Neural progenitor cell (in vitro differentiated cells): ENCODE data around the gene PRSS3. TPM values are rescaled to one million over a fixed set of nuclear protein-coding genes. Genes with fewer than 3 reads are reported as not detected.
A peak's percentile ranks its signal among the peaks of the same experiment; 100 is the strongest.

Experiments
- DNase-seq: peaks from one replicate; pipeline ENCODE4 v3.0.0-alpha.2; 2016; ENCODE audit warnings: low spot score
- H2AFZ ChIP-seq: fragments of 200-600 bp; sonication (generic); replicated peaks from 2 replicates; pipeline ENCODE4 v1.6.1; 2016; ENCODE audit warnings: antibody characterized with exemption
- H3F3A ChIP-seq: fragments of 200-600 bp; sonication (generic); 2 replicates; pipeline ENCODE4 v1.6.1; 2016; ENCODE audit warnings: antibody characterized with exemption, low read depth
- H3K27ac ChIP-seq: fragments of 200-600 bp; sonication (generic); 2 replicates; pipeline ENCODE4 v1.5.1; 2016; ENCODE audit warnings: mild to moderate bottlenecking
- H3K27me3 ChIP-seq: fragments of 200-600 bp; sonication (generic); 2 replicates; pipeline ENCODE4 v1.6.1; 2016; ENCODE audit warnings: mild to moderate bottlenecking, moderate library complexity
- H3K36me3 ChIP-seq: fragments of 200-600 bp; sonication (generic); 2 replicates; pipeline ENCODE4 v1.5.1; 2016
- H3K4me1 ChIP-seq: fragments of 200-600 bp; sonication (generic); 2 replicates; pipeline ENCODE4 v1.6.1; 2016; ENCODE audit warnings: mixed run types
- H3K4me2 ChIP-seq: fragments of 200-600 bp; sonication (generic); 2 replicates; pipeline ENCODE4 v1.6.1; 2016
- H3K4me3 ChIP-seq: fragments of 200-600 bp; sonication (generic); 2 replicates; pipeline ENCODE4 v1.5.1; 2016
- H3K79me2 ChIP-seq: fragments of 200-600 bp; sonication (generic); 2 replicates; pipeline ENCODE4 v1.6.1; 2016; ENCODE audit warnings: low read depth
- H3K9ac ChIP-seq: fragments of 200-600 bp; sonication (generic); 2 replicates; pipeline ENCODE4 v1.6.1; 2016
- H3K9me3 ChIP-seq: fragments of 200-600 bp; sonication (generic); 2 replicates; pipeline ENCODE4 v1.5.1; 2016; ENCODE audit warnings: low read depth
- H4K20me1 ChIP-seq: fragments of 200-600 bp; sonication (generic); 2 replicates; pipeline ENCODE4 v1.6.1; 2016; ENCODE audit warnings: low read depth
- H3K27ac Mint-ChIP-seq: 3 replicates; pipeline ENCODE4 v1.8.0; 2021; ENCODE audit warnings: mixed read lengths
- H3K27me3 Mint-ChIP-seq: 2 replicates; pipeline ENCODE4 v1.8.0; 2022; ENCODE audit warnings: low read depth, mild to moderate bottlenecking, inconsistent platforms, moderate library complexity, mixed read lengths; ENCODE audit not compliant: insufficient read depth
- H3K36me3 Mint-ChIP-seq: 3 replicates; pipeline ENCODE4 v1.8.0; 2021; ENCODE audit warnings: mixed read lengths
- H3K4me1 Mint-ChIP-seq: 3 replicates; pipeline ENCODE4 v1.8.0; 2021; ENCODE audit warnings: mixed read lengths
- H3K4me3 Mint-ChIP-seq: 3 replicates; pipeline ENCODE4 v1.8.0; 2021; ENCODE audit warnings: mild to moderate bottlenecking, moderate library complexity, mixed read lengths
- H3K9me3 Mint-ChIP-seq: 3 replicates; pipeline ENCODE4 v1.8.0; 2020; ENCODE audit warnings: mixed read lengths
- CTCF ChIP-seq: fragments of 200-600 bp; sonication (generic); IDR thresholded peaks from 2 replicates; pipeline ENCODE4 v1.5.1; 2017; ENCODE audit warnings: antibody characterized with exemption, mild to moderate bottlenecking
- EZH2 ChIP-seq: fragments of 200-600 bp; sonication (generic); IDR thresholded peaks from 2 replicates; pipeline ENCODE4 v1.6.1; 2017; ENCODE audit warnings: antibody characterized with exemption, mild to moderate bottlenecking, moderate library complexity
- EZH2phosphoT487 ChIP-seq: fragments of 200-600 bp; sonication (generic); IDR thresholded peaks from 2 replicates; pipeline ENCODE4 v1.6.1; 2017; ENCODE audit warnings: antibody characterized with exemption
- total RNA-seq: library from RNA; depleted of rRNA; stranded (reverse); fragments of >200 nt; gene quantifications from 2 replicates; pipeline ENCODE4 v1.2.3, GENCODE V29; 2015; ENCODE audit warnings: low replicate concordance

The PRSS3 gene
- total RNA-seq, 1 donor from 2014 or later: not detected

- peaks cover 3% of the 10 kb centered on the region for H3K4me1 Mint-ChIP-seq
- H3K4me3 ChIP-seq: no peak overlapping the region
Measured at GRCh38 chr9:33776578-33776977, 18.8 kb upstream of the PRSS3 start.

GRCh38 chr9:33778700-33779351 lies 16.5 kb upstream of the PRSS3 start:
- Histone ChIP-seq H3K27me3 (no peaks in the 10 kb centered on the region), H3K79me2 (no peaks in the 10 kb centered on the region), H2AFZ (no peak overlapping the region), H3K4me2 (no peak overlapping the region), H4K20me1 (no peaks in the 10 kb centered on the region), H3K9me3 (no peaks in the 10 kb centered on the region), H3K4me3 (no peak overlapping the region), H3K9ac (no peak overlapping the region), H3K4me1 (no peaks in the 10 kb centered on the region), H3K27ac (no peak overlapping the region), H3F3A (no peaks in the 10 kb centered on the region), H3K36me3 (no peaks in the 10 kb centered on the region)
- H3K36me3 Mint-ChIP-seq: no peaks in the 10 kb centered on the region
- H3K9me3 Mint-ChIP-seq: no peaks in the 10 kb centered on the region
- peaks cover 3% of the 10 kb centered on the region for H3K4me1 Mint-ChIP-seq
- no peak overlapping the region for H3K27ac Mint-ChIP-seq
- H3K4me3 Mint-ChIP-seq: no peak overlapping the region
- TF ChIP-seq CTCF: peak; percentile 77
- TF ChIP-seq EZH2phosphoT487: no peak
- H3K27me3 Mint-ChIP-seq: no peaks in the 10 kb centered on the region
- peak; percentile 70 for DNase-seq

More at GRCh38 chr9:33776578-33776977, 18.8 kb upstream of the PRSS3 start:
- Histone ChIP-seq H4K20me1 (no peaks in the 10 kb centered on the region), H3K9me3 (no peaks in the 10 kb centered on the region), H3K79me2 (no peaks in the 10 kb centered on the region), H3K9ac (no peak overlapping the region), H3K4me2 (no peak overlapping the region), H3K4me1 (no peaks in the 10 kb centered on the region), H2AFZ (no peak overlapping the region), H3K27ac (no peak overlapping the region), H3F3A (no peaks in the 10 kb centered on the region), H3K27me3 (no peaks in the 10 kb centered on the region), H3K36me3 (no peaks in the 10 kb centered on the region)
- Mint-ChIP-seq H3K36me3 (no peaks in the 10 kb centered on the region), H3K27me3 (no peaks in the 10 kb centered on the region), H3K4me3 (no peak overlapping the region), H3K9me3 (no peaks in the 10 kb centered on the region), H3K27ac (no peak overlapping the region)
- no peak for DNase-seq
- TF ChIP-seq EZH2: no peak
- no peak for TF ChIP-seq EZH2phosphoT487
- no peak for TF ChIP-seq CTCF

GRCh38 chr9:33780276-33780675 lies 15.1 kb upstream of the PRSS3 start:
- Histone ChIP-seq H4K20me1 (no peaks in the 10 kb centered on the region), H3K36me3 (no peaks in the 10 kb centered on the region), H2AFZ (no peak overlapping the region), H3K9me3 (no peaks in the 10 kb centered on the region), H3F3A (no peaks in the 10 kb centered on the region), H3K4me3 (no peak overlapping the region), H3K9ac (no peak overlapping the region), H3K4me2 (no peak overlapping the region), H3K27ac (no peak overlapping the region), H3K79me2 (no peaks in the 10 kb centered on the region), H3K4me1 (no peaks in the 10 kb centered on the region), H3K27me3 (no peaks in the 10 kb centered on the region)
- no peaks in the 10 kb centered on the region for H3K9me3 Mint-ChIP-seq
- no peak for DNase-seq
- TF ChIP-seq EZH2 (no peak), EZH2phosphoT487 (no peak), CTCF (no peak)
- no peak overlapping the region for H3K27ac Mint-ChIP-seq
- H3K4me1 Mint-ChIP-seq: peaks cover 3% of the 10 kb centered on the region
- no peak overlapping the region for H3K4me3 Mint-ChIP-seq
- no peaks in the 10 kb centered on the region for H3K36me3 Mint-ChIP-seq
- no peaks in the 10 kb centered on the region for H3K27me3 Mint-ChIP-seq
